HepG2 (cell line): ENCODE data around the gene ITPK1. TPM values are rescaled to one million over a fixed set of nuclear protein-coding genes. Genes with fewer than 3 reads are reported as not detected.

Experiments used
- ATAC-seq: fragments of 200-7000 bp; cut with Tn5 transposase; 3 replicates; pipeline ENCODE4 v1.9.1; 2020; ENCODE audit warnings: mild to moderate bottlenecking, moderate library complexity
- BruUV-seq: library from RNA; stranded (reverse); fragments of 400-500 nt; replicated peaks from 2 replicates; lab custom pipeline; 2021; lab: Mats Ljungman, UMichigan
- CTCF ChIA-PET: fragments of 300-600 bp; formaldehyde crosslinking; extraction: SDS; loops from one replicate; lab custom pipeline; 2021; ENCODE audit warnings: low total read pairs, inconsistent platforms, low intra/inter-chr PET ratio; lab: Yijun Ruan, JAX
- POLR2A ChIA-PET: fragments of 350-600 bp; sonication (Branson Sonifier 250); formaldehyde crosslinking; loops from one replicate; lab custom pipeline; 2020; ENCODE audit warnings: antibody characterized with exemption, inconsistent platforms; lab: Yijun Ruan, JAX
- DNase-seq: peaks from one replicate; pipeline ENCODE4 v3.0.0-alpha.2; 2015; ENCODE audit warnings: low spot score
- FAIRE-seq: peaks from 3 replicates; lab custom pipeline; 2011; peaks lifted over from hg19 to GRCh38; lab: Jason Lieb, UNC
- H2AFZ ChIP-seq: one replicate; pipeline ENCODE4 v1.6.1; 2011; ENCODE audit warnings: low read length, inconsistent platforms
- H3K27ac ChIP-seq: fragments of 300-600 bp; 3 replicates; pipeline ENCODE4 v1.8.0; 2011; ENCODE audit warnings: mixed run types, mild to moderate bottlenecking, mixed read lengths, low read length, inconsistent platforms; ENCODE audit not compliant: insufficient read depth; ENCODE audit errors: extremely low read length
- H3K27me3 ChIP-seq, 2 experiments: fragments of 200-600 bp in 1 of 2; 2 replicates in 1 of 2; 3 replicates in 1 of 2; pipeline versions ENCODE4 v1.6.0 to v1.8.0; 2011; ENCODE audit warnings: low read length in 2 of 2, mild to moderate bottlenecking in 2 of 2, moderate library complexity in 2 of 2, inconsistent platforms in 1 of 2; ENCODE audit not compliant: insufficient read depth in 2 of 2, control insufficient read depth in 1 of 2
- H3K36me3 ChIP-seq, 2 experiments: fragments of 200-600 bp in 1 of 2; replicated peaks in 1 of 2; 2 replicates in 1 of 2; 3 replicates in 1 of 2; pipeline versions ENCODE4 v1.5.1 to v1.8.0; 2011; ENCODE audit warnings: low read length in 2 of 2, inconsistent platforms in 1 of 2; ENCODE audit not compliant: insufficient read depth in 2 of 2, control insufficient read depth in 1 of 2
- H3K4me1 ChIP-seq: 2 replicates; pipeline ENCODE4 v1.5.1; 2012; ENCODE audit warnings: low read length, inconsistent platforms; ENCODE audit not compliant: insufficient read depth
- H3K4me2 ChIP-seq: 2 replicates; pipeline ENCODE4 v1.6.0; 2011; ENCODE audit warnings: low read depth, low read length, inconsistent platforms
- H3K4me3 ChIP-seq, 3 experiments: fragments of 200-600 bp in 1 of 3; sonication (generic), shearing (Covaris generic) in 1 of 3; replicated peaks in 1 of 3; 2 replicates each; pipeline ENCODE4 v1.5.1; 2011 to 2016; ENCODE audit warnings: low read length in 3 of 3, inconsistent platforms in 2 of 3, low read depth in 2 of 3, mild to moderate bottlenecking in 2 of 3, control low read depth in 1 of 3, mixed read lengths in 1 of 3; ENCODE audit not compliant: insufficient read depth in 1 of 3
- H3K79me2 ChIP-seq: one replicate; pipeline ENCODE4 v1.6.1; 2011; ENCODE audit warnings: low read length, inconsistent platforms; ENCODE audit not compliant: insufficient read depth
- H3K9ac ChIP-seq: 2 replicates; pipeline ENCODE4 v1.6.0; 2011; ENCODE audit warnings: mild to moderate bottlenecking, low read depth, low read length, inconsistent platforms; ENCODE audit not compliant: insufficient read depth
- H3K9me3 ChIP-seq: 2 replicates; pipeline ENCODE4 v1.5.1; 2012; ENCODE audit warnings: mild to moderate bottlenecking, low read length
- H4K20me1 ChIP-seq: 2 replicates; pipeline ENCODE4 v1.6.0; 2011; ENCODE audit warnings: inconsistent platforms, mild to moderate bottlenecking, low read length, moderate library complexity; ENCODE audit not compliant: insufficient read depth
- HINFP ChIP-seq: sonication (generic); formaldehyde crosslinking; IDR thresholded peaks from 2 replicates; pipeline ENCODE4 v1.4.0; 2020; ENCODE audit warnings: low read depth, mild to moderate bottlenecking, missing genetic modification reagents
- MXD4 ChIP-seq: IDR thresholded peaks from 2 replicates; pipeline ENCODE4 v1.6.1; 2016; ENCODE audit warnings: mild to moderate bottlenecking, missing biosample characterization, missing genetic modification reagents
- MYC ChIP-seq: sonication (generic); formaldehyde crosslinking; IDR thresholded peaks from 2 replicates; pipeline ENCODE4 v1.9.0; 2021; ENCODE audit warnings: missing genetic modification reagents, borderline replicate concordance
- POGK ChIP-seq: sonication (generic); formaldehyde crosslinking; conservative IDR thresholded peaks from 2 replicates; pipeline ENCODE4 v1.8.0; 2022; ENCODE audit warnings: mild to moderate bottlenecking, moderate library complexity, missing genetic modification reagents
- RAD21 ChIP-seq: fragments of 450-650 bp; formaldehyde crosslinking; IDR thresholded peaks from 2 replicates; pipeline ENCODE4 v1.5.0; 2020; ENCODE audit warnings: mild to moderate bottlenecking
- SP2 ChIP-seq: sonication (generic); formaldehyde crosslinking; IDR thresholded peaks from 2 replicates; pipeline ENCODE4 v1.5.1; 2020; ENCODE audit warnings: mild to moderate bottlenecking, missing genetic modification reagents
- TCF12 ChIP-seq, 2 experiments: fragments of 450-650 bp in 1 of 2; sonication (generic) in 1 of 2; formaldehyde crosslinking in 1 of 2; IDR thresholded peaks; 2 replicates each; pipeline versions ENCODE4 v1.6.1 to v1.8.0; 2017 to 2022; ENCODE audit warnings: antibody characterized with exemption in 1 of 2, mild to moderate bottlenecking in 1 of 2, missing genetic modification reagents in 1 of 2, moderate library complexity in 1 of 2
- ZNF121 ChIP-seq: sonication (generic); formaldehyde crosslinking; IDR thresholded peaks from 2 replicates; pipeline ENCODE4 v1.5.0; 2020; ENCODE audit warnings: mild to moderate bottlenecking, missing genetic modification reagents
- ZSCAN9 ChIP-seq: IDR thresholded peaks from 2 replicates; pipeline ENCODE4 v1.6.1; 2016; ENCODE audit warnings: borderline replicate concordance
- WGBS: methylation state at CpG from one replicate; pipeline ENCODE4 v1.1.6; 2017; ENCODE audit warnings: low lambda C conversion rate; 5-methylcytosine and 5-hydroxymethylcytosine counted together
- in situ Hi-C: cut with HindIII; loops from 2 replicates; pipeline ENCODE4 v1.10.0; 2017; ENCODE audit warnings: low pct_unique_long_range_greater_than_20kb; ENCODE audit not compliant: extremely low pct_ligation_motif_present
- intact Hi-C: fragments of 100-400 bp; cut with micrococcal nuclease; formaldehyde crosslinking; loops from one replicate; pipeline ENCODE4 v1.10.0; 2022; ENCODE audit not compliant: unreplicated experiment
- polyA plus RNA-seq, 8 experiments: library from polyadenylated mRNA; depleted of rRNA in 3 of 8; stranded (reverse) in 7 of 8; unstranded in 1 of 8; fragments of >200 nt; fragmentation: Illumina TruSeq in 4 of 8; extraction: Trizol in 4 of 8; gene quantifications; 2 replicates each; pipeline versions ENCODE4 v1.2.1 to v1.2.3, GENCODE V29; 2011 to 2016; ENCODE audit warnings: low read depth in 4 of 8, missing spikeins in 1 of 8, mixed read lengths in 1 of 8; ENCODE audit not compliant: insufficient read depth in 1 of 8
- total RNA-seq, 5 experiments: library from RNA; depleted of rRNA; stranded (reverse); fragments of >200 nt; fragmentation: Illumina TruSeq; extraction: Trizol; gene quantifications; 2 replicates each; pipeline ENCODE4 v1.2.3, GENCODE V29; 2016; ENCODE audit warnings: low read depth in 1 of 5

ITPK1 gene
- total and polyA plus RNA-seq, 2 of the 13 experiments (the other 11 are each of a cell fraction or from before 2014, with no cell fraction given): 20.5 to 47.5 TPM

GRCh38 chr14:93002851-93003298 is 112.8 kb downstream of the ITPK1 start (continued):
- TF ChIP-seq HINFP (CRISPR knock-in tag): 0 out of 2 replicates have a peak, but pooled peaks have one; percentile 33
- no peak for TF ChIP-seq ZSCAN9 (CRISPR knock-in tag)
- TF ChIP-seq RAD21 (CRISPR knock-in tag): 0 out of 2 replicates have a peak, but pooled peaks have one; percentile 22
- no peak for TF ChIP-seq POGK (CRISPR knock-in tag)
- TF ChIP-seq MXD4 (CRISPR knock-in tag): no peak
- peak; percentile 66; the same call in 1 of the 2 replicates for TF ChIP-seq MYC
- no peak for TF ChIP-seq TCF12 (IDR thresholded peaks at IDR 0.05)
- no peak for TF ChIP-seq TCF12 (CRISPR knock-in tag; IDR thresholded peaks at IDR 0.05)

- ChIA-PET CTCF (no interaction called here), POLR2A (no interaction called here)
- no peaks in the 10 kb centered on the region for H4K20me1 ChIP-seq
- H3K27me3 ChIP-seq: no peaks in the 10 kb centered on the region
- DNase-seq (no peak), ATAC-seq (no peak), FAIRE-seq (no peak)
- H3K4me2 ChIP-seq: no peak overlapping the region
- H3K79me2 ChIP-seq: no peaks in the 10 kb centered on the region
- H3K9ac ChIP-seq: no peak overlapping the region
- in situ Hi-C loops (no loop called here), intact Hi-C loops (no loop called here)
- H3K4me3 ChIP-seq: no peak overlapping the region
- H3K9me3 ChIP-seq: no peaks in the 10 kb centered on the region
- peaks cover 0 to 1% of the 10 kb centered on the region in 2 experiments; a peak in 1 of 5 replicates for H3K36me3 ChIP-seq
- peaks cover 30% of the 10 kb centered on the region for H3K4me1 ChIP-seq
- H2AFZ ChIP-seq: no peak overlapping the region
- TF ChIP-seq ZNF121 (CRISPR knock-in tag) (peak; percentile 48), SP2 (CRISPR knock-in tag) (no peak)
- 92% methylated on average over 6 of the region's 6 CpGs for WGBS
- H3K27ac ChIP-seq: no peak overlapping the region
- BruUV-seq: no TSS peak
Measured at GRCh38 chr14:93002049-93002448, 113.7 kb downstream of the ITPK1 start.
